Measurements from ENCODE around the gene HSD17B1.

DNA sequence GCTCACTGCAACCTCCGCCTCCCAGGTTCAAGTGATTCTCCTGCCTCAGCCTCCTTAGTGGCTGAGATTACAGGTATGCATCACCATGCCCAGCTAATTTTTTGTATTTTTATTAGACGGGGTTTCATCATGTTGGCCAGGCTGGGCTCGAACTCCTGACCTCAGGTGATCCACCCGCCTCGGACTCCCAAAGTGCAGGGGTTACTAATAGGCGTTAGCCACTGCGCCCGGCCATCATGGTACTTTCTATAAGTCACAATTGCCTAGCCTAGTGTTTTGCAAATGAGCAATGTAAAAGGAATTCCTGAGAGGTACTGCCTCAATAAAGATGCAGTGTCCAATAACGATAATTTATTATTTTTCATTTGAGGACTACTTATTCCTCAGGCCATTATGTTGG is 38.7 kb downstream of the HSD17B1 start:
- TF ChIP-seq, protein P1, sequence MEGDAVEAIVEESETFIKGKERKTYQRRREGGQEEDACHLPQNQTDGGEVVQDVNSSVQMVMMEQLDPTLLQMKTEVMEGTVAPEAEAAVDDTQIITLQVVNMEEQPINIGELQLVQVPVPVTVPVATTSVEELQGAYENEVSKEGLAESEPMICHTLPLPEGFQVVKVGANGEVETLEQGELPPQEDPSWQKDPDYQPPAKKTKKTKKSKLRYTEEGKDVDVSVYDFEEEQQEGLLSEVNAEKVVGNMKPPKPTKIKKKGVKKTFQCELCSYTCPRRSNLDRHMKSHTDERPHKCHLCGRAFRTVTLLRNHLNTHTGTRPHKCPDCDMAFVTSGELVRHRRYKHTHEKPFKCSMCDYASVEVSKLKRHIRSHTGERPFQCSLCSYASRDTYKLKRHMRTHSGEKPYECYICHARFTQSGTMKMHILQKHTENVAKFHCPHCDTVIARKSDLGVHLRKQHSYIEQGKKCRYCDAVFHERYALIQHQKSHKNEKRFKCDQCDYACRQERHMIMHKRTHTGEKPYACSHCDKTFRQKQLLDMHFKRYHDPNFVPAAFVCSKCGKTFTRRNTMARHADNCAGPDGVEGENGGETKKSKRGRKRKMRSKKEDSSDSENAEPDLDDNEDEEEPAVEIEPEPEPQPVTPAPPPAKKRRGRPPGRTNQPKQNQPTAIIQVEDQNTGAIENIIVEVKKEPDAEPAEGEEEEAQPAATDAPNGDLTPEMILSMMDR (IDR thresholded peaks at IDR 0.05): no peak
- TF ChIP-seq POLR2A (IDR thresholded peaks at IDR 0.05): no peak
